ENCODE results near the gene RAI14. TPM values are rescaled to one million over a fixed set of nuclear protein-coding genes. Genes with fewer than 3 reads are reported as not detected.
A peak's percentile ranks its signal among the peaks of the same experiment; 100 is the strongest.

Gene RAI14
- total and polyA plus RNA-seq, 3 donors from 2014 or later: 34.3 to 54.6 (median 49.6) TPM

DNA sequence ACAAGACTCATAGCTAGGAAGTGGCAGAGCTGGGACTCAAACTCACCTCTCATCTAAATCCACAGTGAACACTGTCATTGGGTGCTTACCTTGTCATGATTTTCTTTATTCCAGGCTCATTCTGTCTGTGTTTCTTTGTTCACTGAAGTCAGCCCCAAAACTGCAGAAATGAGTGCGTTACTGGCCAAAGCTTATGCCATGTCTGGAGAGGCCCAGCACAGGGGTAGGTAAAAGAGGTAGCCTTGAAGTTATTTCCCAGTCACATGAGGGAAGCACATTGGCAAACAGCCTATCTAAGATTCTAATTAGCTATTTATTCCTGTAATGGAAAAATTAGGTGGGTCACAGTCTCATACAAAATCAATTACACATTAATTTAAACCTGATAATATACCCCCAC is 212.7 kb downstream of the RAI14 start:
- peaks cover 16% of the 10 kb centered on the region for H3K4me1 ChIP-seq
- no peak for DNase-seq
- intact Hi-C loops (cut with DNase I; ENCODE audit: low total_unique reads): no loop called here
- H3K4me3 ChIP-seq: peak overlapping the region in 1 of 2 donors; percentile 45
- no peaks in the 10 kb centered on the region for H3K9me3 ChIP-seq
- TF ChIP-seq, protein P1, sequence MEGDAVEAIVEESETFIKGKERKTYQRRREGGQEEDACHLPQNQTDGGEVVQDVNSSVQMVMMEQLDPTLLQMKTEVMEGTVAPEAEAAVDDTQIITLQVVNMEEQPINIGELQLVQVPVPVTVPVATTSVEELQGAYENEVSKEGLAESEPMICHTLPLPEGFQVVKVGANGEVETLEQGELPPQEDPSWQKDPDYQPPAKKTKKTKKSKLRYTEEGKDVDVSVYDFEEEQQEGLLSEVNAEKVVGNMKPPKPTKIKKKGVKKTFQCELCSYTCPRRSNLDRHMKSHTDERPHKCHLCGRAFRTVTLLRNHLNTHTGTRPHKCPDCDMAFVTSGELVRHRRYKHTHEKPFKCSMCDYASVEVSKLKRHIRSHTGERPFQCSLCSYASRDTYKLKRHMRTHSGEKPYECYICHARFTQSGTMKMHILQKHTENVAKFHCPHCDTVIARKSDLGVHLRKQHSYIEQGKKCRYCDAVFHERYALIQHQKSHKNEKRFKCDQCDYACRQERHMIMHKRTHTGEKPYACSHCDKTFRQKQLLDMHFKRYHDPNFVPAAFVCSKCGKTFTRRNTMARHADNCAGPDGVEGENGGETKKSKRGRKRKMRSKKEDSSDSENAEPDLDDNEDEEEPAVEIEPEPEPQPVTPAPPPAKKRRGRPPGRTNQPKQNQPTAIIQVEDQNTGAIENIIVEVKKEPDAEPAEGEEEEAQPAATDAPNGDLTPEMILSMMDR (IDR thresholded peaks at IDR 0.05): no peak
- TF ChIP-seq POLR2A (IDR thresholded peaks at IDR 0.05): no peak
- peak overlapping the region; percentile 13 to 74 for H3K27ac ChIP-seq
- 61 to 94% methylated on average over 1 of the region's 1 CpG for WGBS, 2 donors
- H3K36me3 ChIP-seq (ENCODE audit: low read depth, missing control alignments): no peaks in the 10 kb centered on the region
- H3K27me3 ChIP-seq: no peaks in the 10 kb centered on the region

DNA sequence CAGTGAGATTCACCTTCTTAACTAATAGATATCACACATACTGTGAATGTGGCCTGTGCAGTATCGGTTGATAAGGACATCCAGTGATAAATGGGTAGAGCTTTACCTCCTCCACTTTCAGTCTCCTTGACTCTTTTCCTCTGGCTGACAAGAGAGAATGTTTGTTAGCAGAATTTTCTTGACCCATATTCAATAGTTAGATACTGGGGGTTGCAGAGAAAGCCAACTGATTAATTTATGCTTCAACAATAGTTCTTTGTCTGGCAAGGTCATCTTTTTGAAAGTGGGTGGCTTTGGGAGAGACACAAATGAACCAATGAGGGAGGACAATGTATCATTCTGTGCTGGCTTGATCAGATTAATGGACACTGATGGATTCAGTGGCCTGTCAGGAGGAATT is 213.1 kb downstream of the RAI14 start:
- 63 to 72% methylated on average over 1 of the region's 1 CpG for WGBS, 2 donors
- intact Hi-C loops (cut with DNase I; ENCODE audit: low total_unique reads): no loop called here
- Histone ChIP-seq H3K9me3 (no peaks in the 10 kb centered on the region), H3K27ac (peak overlapping the region; percentile 13 to 74), H3K4me1 (peaks cover 16% of the 10 kb centered on the region), H3K4me3 (no peak overlapping the region), H3K27me3 (no peaks in the 10 kb centered on the region), H3K36me3 (ENCODE audit: low read depth, missing control alignments) (no peaks in the 10 kb centered on the region)
- DNase-seq: peak; percentile 50
- TF ChIP-seq, protein P1 (IDR thresholded peaks at IDR 0.05): no peak
- TF ChIP-seq POLR2A (IDR thresholded peaks at IDR 0.05): no peak

DNA sequence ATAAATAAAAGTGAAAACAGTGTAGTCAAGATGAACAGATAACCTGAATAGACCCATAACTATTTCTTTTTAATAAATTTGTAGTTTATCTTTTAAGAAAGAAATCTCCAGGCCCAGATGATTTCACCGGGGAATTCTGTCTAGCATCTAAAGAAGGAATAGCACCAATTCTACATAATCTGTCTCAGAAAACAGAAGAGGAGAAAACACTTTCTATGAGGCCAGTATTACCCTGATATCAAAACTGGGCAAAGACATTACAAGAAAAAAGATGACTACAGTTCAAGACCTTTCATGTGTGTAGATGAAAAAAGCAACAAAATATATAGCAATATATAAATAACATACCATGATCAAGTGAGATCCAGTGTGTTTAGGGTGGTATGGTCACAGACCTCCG is 214.3 kb downstream of the RAI14 start:
- intact Hi-C loops (cut with DNase I; ENCODE audit: low total_unique reads): no loop called here
- no peaks in the 10 kb centered on the region for H3K9me3 ChIP-seq
- no peaks in the 10 kb centered on the region for H3K27me3 ChIP-seq
- H3K27ac ChIP-seq: peak overlapping the region; percentile 12 to 16
- TF ChIP-seq, protein P1 (IDR thresholded peaks at IDR 0.05): no peak
- TF ChIP-seq POLR2A (IDR thresholded peaks at IDR 0.05): no peak
- 91 to 98% methylated on average over 2 of the region's 2 CpGs for WGBS, 2 donors
- H3K4me3 ChIP-seq: no peak overlapping the region
- H3K4me1 ChIP-seq: peaks cover 12% of the 10 kb centered on the region
- no peaks in the 10 kb centered on the region for H3K36me3 ChIP-seq (ENCODE audit: low read depth, missing control alignments)
- DNase-seq: no peak

DNA sequence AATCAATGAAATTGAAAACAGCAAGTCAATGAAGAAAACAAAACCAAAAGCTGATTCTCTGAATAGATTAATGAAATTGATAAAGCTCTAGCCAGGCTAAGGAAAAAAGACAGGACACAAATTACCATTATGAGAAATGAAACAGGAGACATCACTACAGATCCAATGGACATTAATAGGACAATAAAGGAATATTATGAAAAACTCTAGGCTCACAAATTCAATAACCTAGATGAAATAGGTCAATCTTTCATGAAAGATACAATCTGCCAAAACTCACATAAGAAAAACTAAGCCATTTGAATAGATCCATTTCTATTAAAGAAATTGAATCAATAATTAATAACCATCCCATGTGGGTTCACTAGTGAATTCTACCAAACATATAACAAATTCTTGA is 220.1 kb downstream of the RAI14 start:
- H3K4me1 ChIP-seq: no peaks in the 10 kb centered on the region
- intact Hi-C loops (cut with DNase I; ENCODE audit: low total_unique reads): no loop called here
- no peaks in the 10 kb centered on the region for H3K27me3 ChIP-seq
- no peaks in the 10 kb centered on the region for H3K36me3 ChIP-seq (ENCODE audit: low read depth, missing control alignments)
- H3K4me3 ChIP-seq: no peak overlapping the region
- no peak overlapping the region for H3K27ac ChIP-seq
- H3K9me3 ChIP-seq: no peaks in the 10 kb centered on the region
- no peak for DNase-seq
- TF ChIP-seq, protein P1 (IDR thresholded peaks at IDR 0.05): no peak
- no peak for TF ChIP-seq POLR2A (IDR thresholded peaks at IDR 0.05)

DNA sequence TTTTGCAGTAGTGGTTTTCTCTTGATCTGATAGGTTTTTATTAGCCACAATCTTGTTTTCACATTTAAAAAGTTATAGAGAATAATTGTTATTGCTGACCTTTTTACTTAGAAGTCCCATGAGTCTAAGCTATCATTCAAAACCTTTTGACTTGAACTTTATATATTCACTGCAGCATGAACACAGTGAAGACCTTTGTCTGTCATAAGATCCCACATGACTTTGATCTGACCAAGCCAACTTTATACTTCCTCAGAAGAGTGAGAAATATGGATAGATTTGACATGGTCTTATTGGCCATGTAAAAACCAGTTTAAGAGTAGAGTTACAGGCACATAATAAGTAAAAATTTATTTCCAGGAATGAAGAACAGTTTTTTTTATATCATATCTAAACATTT is 225.1 kb downstream of the RAI14 start:
- H3K9me3 ChIP-seq: no peaks in the 10 kb centered on the region
- no peak overlapping the region for H3K27ac ChIP-seq
- no peaks in the 10 kb centered on the region for H3K4me1 ChIP-seq
- no peak for DNase-seq
- intact Hi-C loops (cut with DNase I; ENCODE audit: low total_unique reads): no loop called here
- H3K27me3 ChIP-seq: no peaks in the 10 kb centered on the region
- H3K4me3 ChIP-seq: no peak overlapping the region
- no peaks in the 10 kb centered on the region for H3K36me3 ChIP-seq (ENCODE audit: low read depth, missing control alignments)
- no peak for TF ChIP-seq POLR2A (IDR thresholded peaks at IDR 0.05)
- TF ChIP-seq, protein P1 (IDR thresholded peaks at IDR 0.05): no peak

All from testis (tissue), 3 donors.